ENCODE data around the gene ADO.

Gene ADO

GRCh38 chr10:62795100-62795499 lies 9.4 kb upstream of the ADO start:
- TF ChIP-seq CTCF (conservative IDR thresholded peaks at IDR 0.05) (no peak), ZFX (IDR thresholded peaks at IDR 0.05) (no peak)

GRCh38 chr10:62795762-62796161 lies 8.8 kb upstream of the ADO start:
- TF ChIP-seq ZFX (IDR thresholded peaks at IDR 0.05), result no peak
- no peak for TF ChIP-seq CTCF (conservative IDR thresholded peaks at IDR 0.05)
- H3K27ac ChIP-seq, result no peak overlapping the region

More at GRCh38 chr10:62795100-62795499, 9.4 kb upstream of the ADO start:
- H3K27ac ChIP-seq, result no peak overlapping the region

GRCh38 chr10:62796896-62797295 lies 7.6 kb upstream of the ADO start:
- H3K27ac ChIP-seq, result no peak overlapping the region
- TF ChIP-seq CTCF (conservative IDR thresholded peaks at IDR 0.05) (no peak), ZFX (IDR thresholded peaks at IDR 0.05) (no peak)

GRCh38 chr10:62801871-62802270 lies 2.6 kb upstream of the ADO start:
- TF ChIP-seq CTCF (conservative IDR thresholded peaks at IDR 0.05) (no peak), ZFX (IDR thresholded peaks at IDR 0.05) (no peak)
- no peak overlapping the region for H3K27ac ChIP-seq

GRCh38 chr10:62803724-62804355 lies 680 bp upstream of the ADO start:
- TF ChIP-seq ZFX (IDR thresholded peaks at IDR 0.05) (no peak), CTCF (conservative IDR thresholded peaks at IDR 0.05) (no peak)

GRCh38 chr10:62805231-62806099 lies 945 bp downstream of the ADO start:
- TF ChIP-seq CTCF (conservative IDR thresholded peaks at IDR 0.05) (no peak), ZFX (IDR thresholded peaks at IDR 0.05) (peak; percentile 87)
- peak overlapping the region; percentile 94 for H3K27ac ChIP-seq

More at GRCh38 chr10:62803724-62804355, 680 bp upstream of the ADO start:
- peak overlapping the region; percentile 94 for H3K27ac ChIP-seq

- no peak for TF ChIP-seq ZFX (IDR thresholded peaks at IDR 0.05)
- no peak for TF ChIP-seq CTCF (conservative IDR thresholded peaks at IDR 0.05)
- H3K27ac ChIP-seq, result no peak overlapping the region
Observed at GRCh38 chr10:62806251-62806650, 1.7 kb downstream of the ADO start.
